Measurements from ENCODE around the gene PIF1.

The PIF1 gene

GRCh38 chr15:64825431-64826294, at the start of gene PIF1:
PIF1 (minus strand) TSS chr15:64825647; CDS start chr15:64824335, 1,312 bp downstream.
- DNase-seq (ENCODE audit: low read depth in 3 of 3), result peak; percentile 72 to 88 (median 86)

GRCh38 chr15:64870353-64870752, 44.9 kb upstream of the PIF1 start:
- DNase-seq (ENCODE audit: low read depth in 3 of 3), result no peak

- DNase-seq (ENCODE audit: low read depth in 3 of 3), result no peak
These were observed 44.1 kb upstream of the PIF1 start for GRCh38 chr15:64869501-64869900.

GRCh38 chr15:64865998-64866520, 40.6 kb upstream of the PIF1 start:
- DNase-seq (ENCODE audit: low read depth in 3 of 3), result no peak

GRCh38 chr15:64865126-64865997, 39.9 kb upstream of the PIF1 start:
- no peak for DNase-seq (ENCODE audit: low read depth in 3 of 3)

- DNase-seq (ENCODE audit: low read depth in 3 of 3), result no peak
These were observed 38.6 kb upstream of the PIF1 start for GRCh38 chr15:64864068-64864467.

- DNase-seq (ENCODE audit: low read depth in 3 of 3), result no peak
These were observed 37.0 kb upstream of the PIF1 start for GRCh38 chr15:64862408-64862807.

- DNase-seq (ENCODE audit: low read depth in 3 of 3), result no peak
These were observed 36.5 kb upstream of the PIF1 start for GRCh38 chr15:64861960-64862359.

- no peak for DNase-seq (ENCODE audit: low read depth in 3 of 3)
These were observed 35.9 kb upstream of the PIF1 start for GRCh38 chr15:64861331-64861730.

- DNase-seq (ENCODE audit: low read depth in 3 of 3), result no peak
These were observed 33.8 kb upstream of the PIF1 start for GRCh38 chr15:64859226-64859625.

GRCh38 chr15:64858021-64858575, 32.7 kb upstream of the PIF1 start:
- no peak for DNase-seq (ENCODE audit: low read depth in 3 of 3)

GRCh38 chr15:64857421-64857820, 32.0 kb upstream of the PIF1 start:
- no peak for DNase-seq (ENCODE audit: low read depth in 3 of 3)

- no peak for DNase-seq (ENCODE audit: low read depth in 3 of 3)
These were observed 31.1 kb upstream of the PIF1 start for GRCh38 chr15:64856429-64857145.

- no peak for DNase-seq (ENCODE audit: low read depth in 3 of 3)
These were observed 29.9 kb upstream of the PIF1 start for GRCh38 chr15:64855205-64855975.

GRCh38 chr15:64854526-64854925, 29.1 kb upstream of the PIF1 start:
- DNase-seq (ENCODE audit: low read depth in 3 of 3), result no peak

GRCh38 chr15:64854041-64854440, 28.6 kb upstream of the PIF1 start:
- no peak for DNase-seq (ENCODE audit: low read depth in 3 of 3)

GRCh38 chr15:64851503-64851840, 26.0 kb upstream of the PIF1 start:
- no peak for DNase-seq (ENCODE audit: low read depth in 3 of 3)

GRCh38 chr15:64850778-64851502, 25.5 kb upstream of the PIF1 start:
- DNase-seq (ENCODE audit: low read depth in 3 of 3), result no peak

- DNase-seq (ENCODE audit: low read depth in 3 of 3), result no peak
These were observed 22.6 kb upstream of the PIF1 start for GRCh38 chr15:64847876-64848716.
